Keratinocyte (primary cell): ENCODE data around the gene PPARA. TPM values are rescaled to one million over a fixed set of nuclear protein-coding genes. Genes with fewer than 3 reads are reported as not detected.

Experiments
- DNase-seq: peaks from one replicate; pipeline ENCODE4 v3.0.0-alpha.2; 2011; ENCODE audit warnings: low read depth, missing footprints, low spot score
- FAIRE-seq: peaks from 2 replicates; lab custom pipeline; 2011; peaks lifted over from hg19 to GRCh38; lab: Jason Lieb, UNC
- H2AFZ ChIP-seq: 2 replicates; pipeline ENCODE4 v1.6.0; 2012; ENCODE audit warnings: low read length, control low read depth, inconsistent platforms; ENCODE audit not compliant: control insufficient read depth
- H3K27ac ChIP-seq: 2 replicates; pipeline ENCODE4 v1.5.1; 2011; ENCODE audit warnings: low read length; ENCODE audit not compliant: control insufficient read depth, insufficient read depth
- H3K27me3 ChIP-seq: 3 replicates; pipeline ENCODE4 v1.6.0; 2011; ENCODE audit warnings: low read length; ENCODE audit not compliant: control insufficient read depth, insufficient read depth; ENCODE audit errors: extremely low read depth
- H3K36me3 ChIP-seq, 2 experiments: 2 replicates in 1 of 2; 3 replicates in 1 of 2; pipeline ENCODE4 v1.5.1; 2011; ENCODE audit warnings: low read length in 2 of 2, mild to moderate bottlenecking in 1 of 2; ENCODE audit not compliant: control insufficient read depth in 2 of 2, insufficient read depth in 2 of 2; ENCODE audit errors: extremely low read depth in 1 of 2
- H3K4me1 ChIP-seq: 3 replicates; pipeline ENCODE4 v1.5.1; 2011; ENCODE audit warnings: low read length; ENCODE audit not compliant: control insufficient read depth, insufficient read depth; ENCODE audit errors: extremely low read depth
- H3K4me2 ChIP-seq: 3 replicates; pipeline ENCODE4 v1.6.0; 2011; ENCODE audit warnings: low read depth, low read length; ENCODE audit not compliant: control insufficient read depth, insufficient read depth; ENCODE audit errors: extremely low read depth
- H3K4me3 ChIP-seq, 3 experiments: fragments of 200-600 bp in 1 of 3; sonication (generic) in 1 of 3; 2 replicates in 2 of 3; 3 replicates in 1 of 3; pipeline ENCODE4 v1.5.1; 2011 to 2016; ENCODE audit warnings: low read length in 3 of 3, mild to moderate bottlenecking in 3 of 3, control low read depth in 2 of 3, inconsistent platforms in 1 of 3, low read depth in 1 of 3, mixed read lengths in 1 of 3, mixed run types in 1 of 3, moderate library complexity in 1 of 3; ENCODE audit not compliant: control insufficient read depth in 2 of 3, insufficient read depth in 2 of 3; ENCODE audit errors: extremely low read depth in 1 of 3
- H3K79me2 ChIP-seq: 2 replicates; pipeline ENCODE4 v1.6.0; 2012; ENCODE audit warnings: low read length; ENCODE audit not compliant: control insufficient read depth, insufficient read depth
- H3K9ac ChIP-seq: 3 replicates; pipeline ENCODE4 v1.6.0; 2011; ENCODE audit warnings: low read length; ENCODE audit not compliant: control insufficient read depth, insufficient read depth; ENCODE audit errors: extremely low read depth
- H3K9me1 ChIP-seq: 3 replicates; pipeline ENCODE4 v1.6.0; 2011; ENCODE audit warnings: low read length; ENCODE audit not compliant: control insufficient read depth, insufficient read depth; ENCODE audit errors: extremely low read depth
- H3K9me3 ChIP-seq: 2 replicates; pipeline ENCODE4 v1.5.1; 2012; ENCODE audit warnings: low read depth, low read length; ENCODE audit not compliant: control insufficient read depth
- H4K20me1 ChIP-seq: 3 replicates; pipeline ENCODE4 v1.6.0; 2011; ENCODE audit warnings: low read length; ENCODE audit not compliant: control insufficient read depth, insufficient read depth; ENCODE audit errors: extremely low read depth
- EZH2 ChIP-seq: IDR thresholded peaks from one replicate; pipeline ENCODE4 v1.6.1; 2012; ENCODE audit warnings: inconsistent platforms, mild to moderate bottlenecking, low read length, moderate library complexity
- dilution Hi-C: fragments of 300-500 bp; cut with MboI; formaldehyde crosslinking; loops from one replicate; pipeline ENCODE4 v1.7.0; 2020; ENCODE audit warnings: low sequenced_read_pairs; ENCODE audit not compliant: extremely low pct_ligation_motif_present
- polyA plus RNA-seq, 5 experiments: library from polyadenylated mRNA; depleted of rRNA in 3 of 5; stranded (reverse) in 3 of 5; stranded (forward) in 1 of 5; unstranded in 1 of 5; fragments of >200 nt; gene quantifications; 1 replicate in 1 of 5; 2 replicates in 3 of 5; 3 replicates in 1 of 5; pipeline versions ENCODE4 v1.2.1 to v1.2.3, GENCODE V29; 2011 to 2012; ENCODE audit warnings: missing spikeins in 2 of 5, low read depth in 1 of 5, low replicate concordance in 1 of 5
- TF ChIP-seq, protein P1 (sequence below), 3 experiments: IDR thresholded peaks in 1 of 3; conservative IDR thresholded peaks in 1 of 3; optimal IDR thresholded peaks in 1 of 3; 2 replicates in 2 of 3; 3 replicates in 1 of 3; pipeline versions ENCODE3 to v1.5.1; 2011; ENCODE audit warnings: low read length in 3 of 3, mild to moderate bottlenecking in 3 of 3, moderate library complexity in 2 of 3, control low read depth in 1 of 3, inconsistent platforms in 1 of 3; ENCODE audit not compliant: insufficient read depth in 2 of 3; ENCODE audit errors: extremely low read depth in 1 of 3

Gene PPARA
- polyA plus RNA-seq, 1 donor (not counting 4 experiments of a cell fraction or from before 2014, with no cell fraction given) = 4.9 TPM

DNA sequence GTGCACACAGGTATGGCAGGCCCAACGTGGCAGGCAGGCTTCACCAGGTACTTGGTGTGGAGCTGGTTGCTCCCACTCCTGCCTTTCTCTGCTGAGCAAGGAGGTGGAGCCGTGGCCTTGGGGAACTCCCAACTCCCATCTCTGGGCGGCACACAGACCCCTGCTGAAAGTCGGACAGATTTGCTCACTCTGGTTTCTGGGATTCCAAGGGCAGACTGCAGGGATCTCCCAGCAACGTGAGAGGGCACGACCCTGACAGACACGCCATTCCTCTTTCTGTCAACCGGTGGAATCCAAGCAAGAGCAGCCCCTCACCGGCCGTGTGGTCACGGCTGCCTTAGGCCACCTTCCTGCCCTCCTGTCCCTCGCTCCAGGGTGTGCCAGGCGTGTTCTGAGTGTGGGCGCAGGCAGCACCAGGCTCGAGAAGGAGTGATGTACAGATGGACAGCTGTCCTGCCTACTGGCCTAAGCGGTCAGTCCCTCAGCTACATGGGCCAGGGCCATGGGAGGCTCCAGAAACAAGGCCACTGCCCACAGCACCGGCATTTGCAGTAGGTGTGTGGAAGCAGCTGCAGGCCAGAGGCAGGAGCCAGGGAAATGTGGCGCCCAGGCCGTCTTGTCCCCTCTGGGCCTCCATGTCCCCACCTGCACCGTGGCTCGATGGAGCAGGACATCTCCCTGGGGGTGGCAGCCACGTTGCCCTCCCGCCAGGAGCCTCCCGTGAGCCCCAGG lies 13.7 kb upstream of the PPARA start:
- H3K4me3 ChIP-seq = no peak overlapping the region
- no peaks in the 10 kb centered on the region for H3K9me1 ChIP-seq
- H2AFZ ChIP-seq = no peak overlapping the region
- TF ChIP-seq EZH2 = no peak
- TF ChIP-seq, protein P1, sequence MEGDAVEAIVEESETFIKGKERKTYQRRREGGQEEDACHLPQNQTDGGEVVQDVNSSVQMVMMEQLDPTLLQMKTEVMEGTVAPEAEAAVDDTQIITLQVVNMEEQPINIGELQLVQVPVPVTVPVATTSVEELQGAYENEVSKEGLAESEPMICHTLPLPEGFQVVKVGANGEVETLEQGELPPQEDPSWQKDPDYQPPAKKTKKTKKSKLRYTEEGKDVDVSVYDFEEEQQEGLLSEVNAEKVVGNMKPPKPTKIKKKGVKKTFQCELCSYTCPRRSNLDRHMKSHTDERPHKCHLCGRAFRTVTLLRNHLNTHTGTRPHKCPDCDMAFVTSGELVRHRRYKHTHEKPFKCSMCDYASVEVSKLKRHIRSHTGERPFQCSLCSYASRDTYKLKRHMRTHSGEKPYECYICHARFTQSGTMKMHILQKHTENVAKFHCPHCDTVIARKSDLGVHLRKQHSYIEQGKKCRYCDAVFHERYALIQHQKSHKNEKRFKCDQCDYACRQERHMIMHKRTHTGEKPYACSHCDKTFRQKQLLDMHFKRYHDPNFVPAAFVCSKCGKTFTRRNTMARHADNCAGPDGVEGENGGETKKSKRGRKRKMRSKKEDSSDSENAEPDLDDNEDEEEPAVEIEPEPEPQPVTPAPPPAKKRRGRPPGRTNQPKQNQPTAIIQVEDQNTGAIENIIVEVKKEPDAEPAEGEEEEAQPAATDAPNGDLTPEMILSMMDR (optimal IDR thresholded peaks at IDR 0.05 in 1 of 3, IDR thresholded peaks at IDR 0.05 in 1 of 3, conservative IDR thresholded peaks at IDR 0.05 in 1 of 3; ENCODE audit: extremely low read depth in 1 of 3, insufficient read depth in 2 of 3, low read length in 3 of 3) = no peak
- dilution Hi-C loops = no loop called here
- H3K9me3 ChIP-seq = no peaks in the 10 kb centered on the region
- H3K27me3 ChIP-seq = peaks cover 4% of the 10 kb centered on the region
- no peaks in the 10 kb centered on the region for H3K4me1 ChIP-seq
- no peak overlapping the region for H3K27ac ChIP-seq
- no peaks in the 10 kb centered on the region for H3K79me2 ChIP-seq
- H4K20me1 ChIP-seq = no peaks in the 10 kb centered on the region
- H3K9ac ChIP-seq = no peak overlapping the region
- no peak overlapping the region for H3K4me2 ChIP-seq
- FAIRE-seq (no peak), DNase-seq (no peak)
- H3K36me3 ChIP-seq = no peaks in the 10 kb centered on the region

DNA sequence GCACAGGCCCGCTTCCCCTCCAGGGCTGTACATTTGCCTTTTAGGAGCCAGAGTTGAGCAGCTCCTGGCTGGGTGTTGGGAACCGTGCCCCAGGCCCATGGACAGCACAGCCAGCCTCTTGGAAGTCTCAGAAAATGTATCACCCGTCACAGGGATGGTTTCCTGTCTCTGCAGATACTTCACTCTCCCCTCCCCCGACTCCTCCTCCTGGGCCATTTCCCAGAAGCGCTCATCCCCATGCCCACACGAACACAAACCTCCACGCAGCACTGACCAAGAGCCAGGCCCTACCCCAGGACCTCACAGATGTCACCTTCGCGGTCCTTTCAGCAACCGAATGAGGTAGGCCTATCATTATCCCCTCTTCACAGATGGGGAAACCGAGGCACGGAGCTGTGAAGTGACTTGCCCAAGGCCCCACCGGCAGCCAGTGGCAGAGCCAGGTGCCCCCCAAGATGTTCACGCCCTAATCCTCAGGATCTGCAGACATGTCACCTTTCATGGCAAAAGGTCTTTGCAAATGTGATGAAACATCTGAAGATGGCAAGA lies 13.0 kb upstream of the PPARA start:
- no peak overlapping the region for H2AFZ ChIP-seq
- dilution Hi-C loops = no loop called here
- H3K27ac ChIP-seq = no peak overlapping the region
- H3K27me3 ChIP-seq = peaks cover 4% of the 10 kb centered on the region
- H3K9ac ChIP-seq = no peak overlapping the region
- FAIRE-seq = no peak
- no peaks in the 10 kb centered on the region for H3K4me1 ChIP-seq
- H3K9me1 ChIP-seq = no peaks in the 10 kb centered on the region
- TF ChIP-seq, protein P1 (optimal IDR thresholded peaks at IDR 0.05 in 1 of 3, IDR thresholded peaks at IDR 0.05 in 1 of 3, conservative IDR thresholded peaks at IDR 0.05 in 1 of 3; ENCODE audit: extremely low read depth in 1 of 3, insufficient read depth in 2 of 3, low read length in 3 of 3) = no peak
- TF ChIP-seq EZH2 = no peak
- no peaks in the 10 kb centered on the region for H3K9me3 ChIP-seq
- no peak overlapping the region for H3K4me3 ChIP-seq
- H3K4me2 ChIP-seq = no peak overlapping the region
- H4K20me1 ChIP-seq = no peaks in the 10 kb centered on the region
- H3K79me2 ChIP-seq = no peaks in the 10 kb centered on the region
- no peak for DNase-seq
- H3K36me3 ChIP-seq = no peaks in the 10 kb centered on the region
